H54 (cell line): ENCODE results near the gene MSH4.
"Not testable (repeated sequence)": the region's sequence is repeated elsewhere in the genome, so short reads cannot be mapped to it uniquely, and the experiment has no call there.

Experiments used
- DNase-seq: peaks from one replicate; pipeline ENCODE4 v3.0.0; 2011; ENCODE audit warnings: low spot score, mixed read lengths; ENCODE audit not compliant: insufficient read length
- FAIRE-seq: peaks from 3 replicates; lab custom pipeline; 2011; peaks lifted over from hg19 to GRCh38; lab: Jason Lieb, UNC
- POLR2A ChIP-seq: IDR thresholded peaks from 2 replicates; pipeline ENCODE4 v1.6.1; 2011; ENCODE audit warnings: low read depth, mild to moderate bottlenecking, low read length

Gene MSH4

DNA sequence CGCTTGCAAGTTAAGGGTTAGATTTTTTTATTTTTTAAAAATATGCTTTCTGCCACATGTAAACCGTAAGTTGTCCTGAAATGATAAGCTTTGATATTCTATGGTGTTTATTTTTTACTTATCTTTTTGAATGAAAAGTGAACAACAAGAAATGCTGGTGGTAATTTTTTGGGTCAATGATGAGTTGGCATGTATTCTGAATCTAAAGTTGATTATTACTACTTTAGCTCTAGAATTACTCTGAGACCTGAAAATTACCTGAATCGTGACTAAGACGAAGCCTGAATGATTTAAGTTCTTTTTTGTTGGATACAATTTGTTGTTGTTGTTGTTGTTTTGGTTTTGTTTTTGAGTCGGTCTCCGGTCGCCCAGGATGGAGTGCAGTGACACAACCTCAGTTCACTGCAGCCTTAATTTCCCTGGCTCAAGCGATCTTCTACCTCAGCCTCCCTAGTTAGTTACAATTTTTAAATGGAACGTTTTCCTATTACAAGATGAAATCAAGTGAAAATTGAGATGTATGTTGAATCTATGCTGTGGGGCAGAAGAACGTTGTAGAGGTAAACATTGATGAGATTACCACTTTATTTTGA, 9.7 kb upstream of the MSH4 start:
- FAIRE-seq (no peak), DNase-seq (no peak)
- no peak for TF ChIP-seq POLR2A

DNA sequence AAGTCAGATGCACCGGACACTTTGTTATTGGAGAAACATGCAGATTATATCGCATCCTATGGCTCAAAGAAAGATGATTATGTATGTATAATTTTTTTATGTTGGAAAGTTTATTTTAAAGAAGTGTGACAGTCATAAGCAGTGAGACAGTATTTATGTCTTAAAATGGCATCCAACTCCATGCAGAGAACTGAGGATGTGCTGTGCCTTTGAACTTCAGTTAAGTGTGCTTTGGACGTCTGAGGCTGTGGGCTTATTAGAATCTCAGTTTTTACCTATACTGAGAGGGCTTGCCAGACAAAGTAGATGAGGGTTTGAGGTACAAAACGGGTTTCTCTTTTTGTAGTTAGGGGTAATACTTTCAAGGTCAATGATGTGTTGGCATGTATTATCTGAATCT, 9.2 kb upstream of the MSH4 start:
- DNase-seq: no peak
- FAIRE-seq: no peak
- no peak for TF ChIP-seq POLR2A

DNA sequence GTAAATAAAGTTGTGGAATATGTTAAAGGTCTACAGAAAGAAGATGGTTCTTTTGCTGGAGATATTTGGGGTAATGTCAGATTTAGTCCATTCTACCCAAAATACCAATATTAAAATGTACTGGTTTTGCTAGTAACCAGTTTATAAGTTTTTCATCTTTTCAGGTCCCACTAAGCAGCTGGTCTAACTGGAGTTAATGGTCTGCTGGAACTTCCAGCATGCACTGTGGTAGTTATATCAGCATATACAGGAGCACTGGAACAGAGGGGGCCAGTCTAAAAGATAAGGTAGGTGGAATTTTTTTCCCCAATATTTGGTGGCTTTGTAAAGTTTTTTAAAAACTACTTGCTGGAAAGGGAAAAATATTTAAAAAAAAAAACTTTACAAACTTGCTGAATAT, 6.7 kb upstream of the MSH4 start:
- DNase-seq: no peak
- TF ChIP-seq POLR2A: no peak
- no peak for FAIRE-seq

DNA sequence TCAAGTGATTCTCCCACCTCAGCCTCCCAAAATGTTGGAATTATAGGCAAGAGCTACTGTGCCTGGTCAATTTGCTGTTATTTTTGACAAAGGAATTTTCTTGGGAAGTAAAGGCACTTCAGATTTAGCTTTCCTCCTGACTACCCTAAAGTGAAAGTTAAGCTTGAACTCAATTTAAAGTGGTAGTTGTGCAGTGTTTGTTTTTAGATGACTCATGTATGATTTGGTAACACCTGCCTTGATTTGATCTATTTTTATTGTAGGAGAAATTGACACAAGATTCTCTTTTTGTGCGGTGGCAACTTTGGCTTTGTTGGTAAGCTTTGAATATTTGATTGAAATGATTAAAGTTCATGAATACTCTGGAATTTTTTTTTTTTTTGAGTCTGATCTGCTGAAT, 5.7 kb upstream of the MSH4 start:
- DNase-seq: no peak

GRCh38 chr1:75792091-75792490, 4.6 kb upstream of the MSH4 start:
- TF ChIP-seq POLR2A: no peak
- no peak for DNase-seq
- no peak for FAIRE-seq

More for the DNA sequence above, 5.7 kb upstream of the MSH4 start:
- no peak for TF ChIP-seq POLR2A
- FAIRE-seq: no peak

- no peak for TF ChIP-seq POLR2A
- no peak for DNase-seq
- no peak for FAIRE-seq
These were observed 2.3 kb upstream of the MSH4 start for GRCh38 chr1:75794382-75794781.

GRCh38 chr1:75795703-75796193, 934 bp upstream of the MSH4 start:
- FAIRE-seq: no peak
- TF ChIP-seq POLR2A: no peak
- no peak for DNase-seq

DNA sequence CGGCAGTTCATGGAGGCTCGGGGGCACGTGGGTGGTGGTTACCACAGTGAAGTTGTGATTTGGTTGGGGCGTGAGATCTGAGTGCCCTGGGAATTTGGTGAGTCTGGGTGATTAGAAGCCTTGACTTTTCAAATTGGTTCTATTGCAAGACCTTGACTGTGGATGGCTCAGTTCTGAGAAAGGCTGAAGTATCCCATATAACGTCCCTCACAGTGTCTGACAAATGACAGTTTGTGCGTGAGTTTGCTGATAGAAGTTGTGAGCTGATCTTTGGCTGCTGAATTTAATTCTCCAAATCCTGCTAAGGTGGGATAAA, 549 bp downstream of the MSH4 start:
- no peak for FAIRE-seq
- TF ChIP-seq POLR2A: no peak
- DNase-seq: no peak

DNA sequence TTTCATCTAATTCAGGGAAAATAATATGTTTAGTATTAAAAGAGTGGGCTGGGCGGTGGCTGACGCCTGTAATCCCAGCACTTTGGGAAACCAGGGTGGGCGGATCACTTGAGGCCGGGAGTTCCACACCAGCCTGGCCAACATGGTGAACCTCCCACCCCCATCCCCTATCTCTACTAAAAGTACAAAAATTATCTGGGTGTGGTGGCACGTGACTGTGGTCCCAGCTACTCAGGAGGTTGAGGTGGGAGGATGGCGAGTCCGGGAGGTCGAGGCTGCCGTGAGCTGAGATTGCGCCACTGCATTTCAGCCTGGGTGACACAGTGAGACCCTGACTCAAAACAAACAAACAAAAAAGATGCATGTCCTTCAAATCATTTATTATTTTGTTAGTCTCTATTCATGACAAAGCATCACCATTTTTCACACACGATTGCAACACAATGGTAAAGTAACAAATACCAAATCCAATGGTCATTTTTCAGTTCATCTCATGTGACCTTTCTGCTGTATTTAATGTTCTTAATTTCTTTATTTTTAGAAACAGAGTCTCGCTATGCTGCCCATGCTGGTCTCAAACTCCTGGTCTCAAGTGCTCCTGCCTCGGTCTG, 1.0 kb downstream of the MSH4 start:
- no peak for DNase-seq
- no peak for TF ChIP-seq POLR2A
- no peak for FAIRE-seq

- not testable (repeated sequence) for FAIRE-seq, DNase-seq
These were observed 4.8 kb downstream of the MSH4 start for GRCh38 chr1:75801480-75801879.

DNA sequence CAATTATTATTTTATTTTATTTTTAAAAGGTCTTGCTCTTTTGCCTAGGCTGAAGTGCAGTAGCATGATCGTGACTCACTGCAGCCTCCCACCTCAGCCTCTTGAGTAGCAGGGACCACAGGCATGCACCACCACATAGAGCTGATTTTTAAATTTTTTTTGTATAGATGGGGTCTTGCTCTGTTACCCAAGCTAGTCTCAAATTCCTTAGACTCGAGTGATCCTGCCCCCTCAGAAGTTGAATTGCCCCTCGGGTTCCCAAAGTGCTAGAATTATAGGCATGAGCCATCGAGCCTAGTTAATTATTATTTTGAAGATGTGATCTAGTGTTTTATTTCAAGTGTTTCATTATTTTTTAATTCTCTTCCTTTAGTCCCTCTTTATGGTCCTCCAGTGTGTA, 12.2 kb downstream of the MSH4 start:
- no peak for DNase-seq
- FAIRE-seq: no peak
- no peak for TF ChIP-seq POLR2A

DNA sequence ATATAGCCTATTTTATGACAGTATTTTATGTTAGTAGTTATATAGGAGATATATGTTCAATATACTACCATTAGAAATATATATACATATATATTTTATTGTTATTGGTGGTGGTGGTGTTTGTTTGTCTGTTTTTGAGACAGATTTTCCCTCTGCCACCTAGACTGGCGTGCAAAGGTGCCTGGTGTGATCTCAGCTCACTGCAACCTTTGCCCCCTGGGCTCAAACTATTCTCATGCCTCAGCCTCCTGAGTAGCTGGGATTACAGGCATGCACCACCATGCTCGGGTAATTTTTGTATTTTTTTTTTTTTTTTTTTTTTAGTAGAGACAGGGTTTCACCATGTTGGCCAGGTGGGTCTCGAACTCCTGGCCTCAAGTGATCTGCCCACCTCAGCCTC, 13.4 kb downstream of the MSH4 start:
- not testable (repeated sequence) for FAIRE-seq

DNA sequence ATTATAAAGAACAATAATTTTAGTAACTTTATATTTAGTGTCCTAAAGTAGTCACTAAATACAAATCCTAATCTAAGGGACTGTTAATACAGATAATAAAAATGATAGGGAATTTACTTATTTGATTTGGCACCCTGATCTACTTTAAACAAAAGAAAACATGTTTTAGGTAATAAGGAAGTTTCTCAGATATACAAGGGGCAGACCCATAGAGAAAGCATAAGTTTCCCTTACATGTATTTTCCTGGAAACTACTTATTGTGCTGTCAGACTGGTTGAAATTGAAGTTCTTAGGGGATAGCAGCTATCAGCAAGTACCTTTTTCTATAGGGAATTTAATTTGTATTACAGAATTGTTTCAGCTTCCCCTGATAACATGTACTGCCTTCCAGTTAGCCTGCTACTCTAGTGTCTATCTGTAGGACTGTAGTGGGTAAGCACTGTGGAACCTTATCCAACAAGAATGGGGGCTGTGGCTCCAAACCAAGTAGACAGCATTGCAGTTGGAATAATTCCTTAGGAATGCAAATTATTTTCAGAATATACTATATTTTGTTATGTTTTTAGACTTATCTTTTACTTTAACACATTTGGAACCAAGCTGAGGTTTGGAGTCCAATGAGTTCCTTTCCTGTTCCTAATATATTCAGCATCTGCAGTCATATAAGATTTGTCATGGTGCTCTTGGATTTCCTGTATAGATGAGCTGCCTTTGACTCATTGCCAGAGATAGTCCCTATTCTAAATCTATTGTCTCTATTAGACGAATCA, 14.7 kb downstream of the MSH4 start:
- DNase-seq (no peak), FAIRE-seq (no peak)
- TF ChIP-seq POLR2A: no peak

More for the DNA sequence above, 13.4 kb downstream of the MSH4 start:
- not testable (repeated sequence) for DNase-seq

GRCh38 chr1:75812065-75812464, 15.4 kb downstream of the MSH4 start:
- no peak for TF ChIP-seq POLR2A
- FAIRE-seq: no peak
- DNase-seq: no peak

DNA sequence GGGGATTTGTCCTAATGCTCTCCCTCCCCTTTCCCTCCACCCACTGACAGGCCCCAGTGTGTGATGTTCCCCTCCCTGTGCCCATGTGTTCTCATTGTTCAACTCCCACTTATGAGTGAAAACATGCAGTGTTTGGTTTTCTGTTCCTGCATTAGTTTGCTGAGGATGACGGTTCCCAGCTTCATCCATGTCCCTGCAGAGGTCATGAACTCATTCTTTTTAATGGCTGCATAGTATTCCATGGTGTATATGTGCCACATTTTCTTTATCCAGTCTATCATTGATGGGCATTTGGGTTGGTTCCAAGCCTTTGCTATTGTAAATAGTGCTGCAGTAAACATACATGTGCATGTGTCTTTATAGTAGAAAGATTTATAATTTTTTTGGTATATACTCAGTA, 26.9 kb downstream of the MSH4 start:
- not testable (repeated sequence) for FAIRE-seq, DNase-seq
